K562 (cell line): ENCODE data around the gene SLC7A4. TPM values are rescaled to one million over a fixed set of nuclear protein-coding genes. Genes with fewer than 3 reads are reported as not detected.

ENCODE experiments used
- CEBPG ChIP-seq, 3 experiments: fragments of 200-800 bp in 1 of 3; sonication (Bioruptor generic) in 1 of 3; sonication (generic) in 1 of 3; formaldehyde crosslinking in 1 of 3; IDR thresholded peaks in 2 of 3; conservative IDR thresholded peaks in 1 of 3; 2 replicates each; pipeline versions ENCODE4 v1.6.1 to v1.8.0; 2016 to 2022; ENCODE audit warnings: missing compliant biosample characterization in 2 of 3, missing genetic modification characterization in 2 of 3, mild to moderate bottlenecking in 1 of 3, missing genetic modification reagents in 1 of 3
- CHD7 ChIP-seq: fragments of 200-600 bp; sonication (generic); IDR thresholded peaks from one replicate; pipeline ENCODE4 v1.6.1; 2012; ENCODE audit warnings: mild to moderate bottlenecking, low read depth, low read length, inconsistent platforms
- ELF2 ChIP-seq: fragments of 250-450 bp; sonication (Bioruptor Pico); IDR thresholded peaks from 2 replicates; pipeline ENCODE4 v1.5.0; 2021; ENCODE audit warnings: mild to moderate bottlenecking
- ESRRA ChIP-seq: fragments of 450-650 bp; IDR thresholded peaks from 2 replicates; pipeline ENCODE4 v1.6.1; 2014; ENCODE audit warnings: low read depth, mild to moderate bottlenecking, moderate library complexity, borderline replicate concordance
- FOXK1 ChIP-seq: sonication (generic); formaldehyde crosslinking; IDR thresholded peaks from 2 replicates; pipeline ENCODE4 v1.8.0; 2022; ENCODE audit warnings: missing genetic modification reagents, mild to moderate bottlenecking, borderline replicate concordance
- GATAD2A ChIP-seq: fragments of 450-650 bp; IDR thresholded peaks from 2 replicates; pipeline ENCODE4 v1.6.1; 2017
- GATAD2B ChIP-seq: fragments of 450-650 bp; IDR thresholded peaks from 2 replicates; pipeline ENCODE4 v1.6.1; 2017; ENCODE audit warnings: mild to moderate bottlenecking, borderline replicate concordance
- MNT ChIP-seq, 2 experiments: fragments of 450-650 bp; conservative IDR thresholded peaks; 2 replicates each; pipeline ENCODE4 v1.6.1; 2017; ENCODE audit warnings: mild to moderate bottlenecking in 2 of 2, moderate library complexity in 2 of 2
- RBM34 ChIP-seq: fragments of 200-400 bp; formaldehyde crosslinking; IDR thresholded peaks from 2 replicates; pipeline ENCODE4 v1.6.1; 2018; ENCODE audit warnings: low read length, borderline replicate concordance; ENCODE audit not compliant: insufficient read depth
- RFX1 ChIP-seq: fragments of 450-650 bp; IDR thresholded peaks from 2 replicates; pipeline ENCODE4 v1.6.1; 2016; ENCODE audit warnings: mild to moderate bottlenecking, moderate library complexity
- SETDB1 ChIP-seq: IDR thresholded peaks from one replicate; pipeline ENCODE4 v1.6.1; 2012; ENCODE audit warnings: low read length, control low read depth, inconsistent platforms
- SMARCB1 ChIP-seq: IDR thresholded peaks from 2 replicates; pipeline ENCODE4 v1.6.1; 2011; ENCODE audit warnings: improper control_type of control experiment, low read depth; ENCODE audit not compliant: insufficient read length
- TFAM ChIP-seq: fragments of 250-450 bp; sonication (Bioruptor Pico); conservative IDR thresholded peaks from 2 replicates; pipeline ENCODE4 v1.5.0; 2021; ENCODE audit warnings: mild to moderate bottlenecking, moderate library complexity
- ZNF347 ChIP-seq: fragments of 450-650 bp; formaldehyde crosslinking; IDR thresholded peaks from 2 replicates; pipeline ENCODE4 v1.4.0; 2020; ENCODE audit warnings: low read depth, mild to moderate bottlenecking, moderate library complexity
- polyA plus RNA-seq, 8 experiments: library from polyadenylated mRNA; depleted of rRNA in 4 of 8; stranded (reverse) in 5 of 8; unstranded in 3 of 8; fragments of >200 nt; fragmentation: Nextera tagmentation in 2 of 8; fragmentation: Illumina TruSeq in 1 of 8; extraction: Ambion mirVana in 2 of 8; extraction: Trizol in 1 of 8; gene quantifications; 2 replicates each; pipeline versions ENCODE4 v1.2.1 to v1.2.3, GENCODE V29; 2011 to 2014; ENCODE audit warnings: inconsistent platforms in 1 of 8, missing spikeins in 1 of 8
- total RNA-seq, 7 experiments: library from RNA; depleted of rRNA in 6 of 7; stranded (reverse); fragments of >200 nt in 6 of 7; fragmentation: Illumina TruSeq in 2 of 7; extraction: Trizol in 2 of 7; gene quantifications; 2 replicates each; pipeline versions ENCODE4 v1.2.1 to v1.2.3, GENCODE V29; 2011 to 2021; ENCODE audit warnings: low replicate concordance in 1 of 7

Gene SLC7A4
- total and polyA plus RNA-seq, 9 of the 15 experiments (the other 6 are each of a cell fraction or from before 2014, with no cell fraction given): not detected

- TF ChIP-seq CHD7 (peak; percentile 26), SETDB1 (peak; percentile 26), ELF2 (peak; percentile 72; the same call in 1 of the 2 replicates), FOXK1 (peak; percentile 98), MNT (conservative IDR thresholded peaks at IDR 0.05) (no peak), CEBPG (CRISPR knock-in tag; IDR thresholded peaks at IDR 0.05) (no peak; the same call in 1 of the 2 replicates), CEBPG (tag; conservative IDR thresholded peaks at IDR 0.05 in 1 of 2, IDR thresholded peaks at IDR 0.05 in 1 of 2) (no peak), RFX1 (no peak), GATAD2B (no peak), RBM34 (no peak), ESRRA (no peak), SMARCB1 (no peak), ZNF347 (CRISPR knock-in tag) (no peak), GATAD2A (no peak), TFAM (CRISPR knock-in tag) (no peak)
These were observed 13.4 kb upstream of the SLC7A4 start, which contains the start of gene LRRC74B (continued) for GRCh38 chr22:21045585-21046294.
